GM12878 (cell line): ENCODE data around the gene DELE1. TPM values are rescaled to one million over a fixed set of nuclear protein-coding genes. Genes with fewer than 3 reads are reported as not detected.

Source experiments
- ATAC-seq: fragments of 200-7000 bp; cut with Tn5 transposase; 3 replicates; pipeline ENCODE4 v1.9.1; 2020; ENCODE audit warnings: mild to moderate bottlenecking, moderate library complexity
- BruUV-seq: library from RNA; stranded (reverse); fragments of 400-500 nt; replicated peaks from 2 replicates; lab custom pipeline; 2021; lab: Mats Ljungman, UMichigan
- CTCF ChIA-PET: fragments of 300-600 bp; sonication (Branson Sonifier 250); formaldehyde crosslinking; extraction: SDS; loops from one replicate; lab custom pipeline; 2021; ENCODE audit warnings: inconsistent platforms; lab: Yijun Ruan, JAX
- POLR2A ChIA-PET: fragments of 350-600 bp; formaldehyde crosslinking; extraction: SDS; loops from one replicate; lab custom pipeline; 2021; ENCODE audit warnings: inconsistent platforms; lab: Charles Lee
- RAD21 ChIA-PET: fragments of 300-600 bp; sonication (Branson Sonifier 250); formaldehyde crosslinking; loops from one replicate; lab custom pipeline; 2023; ENCODE audit warnings: antibody characterized with exemption; ENCODE audit not compliant: unreplicated experiment; lab: Charles Lee
- SMC1A ChIA-PET: fragments of 300-600 bp; sonication (Branson Sonifier 250); formaldehyde crosslinking; loops from one replicate; lab custom pipeline; 2023; ENCODE audit not compliant: unreplicated experiment, uncharacterized antibody; lab: Charles Lee
- DNase-seq: peaks from one replicate; pipeline ENCODE4 v3.0.0-alpha.2; 2011; ENCODE audit warnings: low read depth, low spot score
- FAIRE-seq: peaks from 3 replicates; lab custom pipeline; 2011; peaks lifted over from hg19 to GRCh38; lab: Jason Lieb, UNC
- H2AFZ ChIP-seq: 2 replicates; pipeline ENCODE4 v1.6.0; 2011; ENCODE audit warnings: low read depth, low read length, control low read depth; ENCODE audit not compliant: control insufficient read depth
- H3K27ac ChIP-seq: 2 replicates; pipeline ENCODE4 v1.5.1; 2011; ENCODE audit warnings: control low read depth; ENCODE audit not compliant: control insufficient read depth, insufficient read depth
- H3K27me3 ChIP-seq, 2 experiments: replicated peaks in 1 of 2; 2 replicates each; pipeline versions ENCODE4 v1.6.0 to v1.6.1; 2011; ENCODE audit warnings: low read length in 1 of 2; ENCODE audit not compliant: control insufficient read depth in 2 of 2, insufficient read depth in 2 of 2
- H3K36me3 ChIP-seq, 2 experiments: 2 replicates each; pipeline ENCODE4 v1.5.1; 2011; ENCODE audit warnings: low read length in 1 of 2; ENCODE audit not compliant: control insufficient read depth in 2 of 2, insufficient read depth in 2 of 2
- H3K4me1 ChIP-seq: 2 replicates; pipeline ENCODE4 v1.6.1; 2011; ENCODE audit warnings: mild to moderate bottlenecking, low read length, moderate library complexity, mixed read lengths; ENCODE audit not compliant: control insufficient read depth, insufficient read depth
- H3K4me2 ChIP-seq: 2 replicates; pipeline ENCODE4 v1.6.0; 2011; ENCODE audit warnings: control low read depth; ENCODE audit not compliant: control insufficient read depth, insufficient read depth
- H3K4me3 ChIP-seq: fragments of 200-600 bp; sonication (generic); 2 replicates; pipeline ENCODE4 v1.5.1; 2016
- H3K79me2 ChIP-seq: 2 replicates; pipeline ENCODE4 v1.6.0; 2011; ENCODE audit warnings: low read length; ENCODE audit not compliant: control insufficient read depth, insufficient read depth
- H3K9ac ChIP-seq: 2 replicates; pipeline ENCODE4 v1.8.0; 2011; ENCODE audit warnings: low read length, control low read depth, mixed read lengths; ENCODE audit not compliant: control insufficient read depth, insufficient read depth
- H3K9me3 ChIP-seq: replicated peaks from 3 replicates; pipeline ENCODE4 v1.5.1; 2011; ENCODE audit warnings: mild to moderate bottlenecking, low read length; ENCODE audit not compliant: control insufficient read depth, insufficient read depth
- H4K20me1 ChIP-seq: 2 replicates; pipeline ENCODE4 v1.6.0; 2011; ENCODE audit not compliant: control insufficient read depth, insufficient read depth
- BACH1 ChIP-seq: fragments of 450-650 bp; IDR thresholded peaks from 2 replicates; pipeline ENCODE4 v1.6.1; 2017; ENCODE audit warnings: mild to moderate bottlenecking, borderline replicate concordance
- BHLHE40 ChIP-seq, 2 experiments: fragments of 450-650 bp in 1 of 2; IDR thresholded peaks; 2 replicates each; pipeline ENCODE4 v1.6.1; 2011 to 2017; ENCODE audit warnings: low read depth in 2 of 2, borderline replicate concordance in 1 of 2, improper control_type of control experiment in 1 of 2, low read length in 1 of 2, mild to moderate bottlenecking in 1 of 2
- CTCF ChIP-seq, 3 experiments: IDR thresholded peaks in 2 of 3; conservative IDR thresholded peaks in 1 of 3; 2 replicates each; pipeline ENCODE4 v1.5.1; 2011; ENCODE audit warnings: low read depth in 3 of 3, low read length in 3 of 3, mild to moderate bottlenecking in 3 of 3, control low read depth in 2 of 3, moderate library complexity in 2 of 3, inconsistent platforms in 1 of 3, mixed read lengths in 1 of 3; ENCODE audit not compliant: control insufficient read depth in 2 of 3, insufficient read depth in 1 of 3; ENCODE audit errors: extremely low read depth in 1 of 3
- EED ChIP-seq: sonication (generic); IDR thresholded peaks from 2 replicates; pipeline ENCODE4 v1.6.1; 2016; ENCODE audit warnings: antibody characterized with exemption, low read depth
- GATAD2B ChIP-seq: fragments of 450-650 bp; conservative IDR thresholded peaks from 2 replicates; pipeline ENCODE4 v1.6.1; 2017; ENCODE audit warnings: low read depth, mild to moderate bottlenecking, moderate library complexity
- HDAC2 ChIP-seq: fragments of 200-600 bp; sonication (generic); IDR thresholded peaks from 2 replicates; pipeline ENCODE4 v1.6.1; 2017
- KDM1A ChIP-seq: fragments of 200-600 bp; sonication (generic); IDR thresholded peaks from 2 replicates; pipeline ENCODE4 v1.6.1; 2016; ENCODE audit warnings: borderline replicate concordance
- MAX ChIP-seq: IDR thresholded peaks from 2 replicates; pipeline ENCODE4 v1.6.1; 2012; ENCODE audit warnings: low read depth, low read length, improper control_type of control experiment
- NR2C1 ChIP-seq: fragments of 450-650 bp; IDR thresholded peaks from 2 replicates; pipeline ENCODE4 v1.6.1; 2017; ENCODE audit warnings: antibody characterized with exemption, mild to moderate bottlenecking, moderate library complexity
- PRDM15 ChIP-seq: fragments of 450-650 bp; formaldehyde crosslinking; IDR thresholded peaks from 2 replicates; pipeline ENCODE4 v1.4.0; 2020; ENCODE audit warnings: mild to moderate bottlenecking, moderate library complexity
- RCOR1 ChIP-seq: conservative IDR thresholded peaks from 2 replicates; pipeline ENCODE4 v1.6.1; 2012; ENCODE audit warnings: low read depth, low read length, improper control_type of control experiment
- RELA ChIP-seq: fragments of 450-650 bp; IDR thresholded peaks from 2 replicates; pipeline ENCODE4 v1.8.0; 2014; ENCODE audit warnings: borderline replicate concordance; ENCODE audit not compliant: partially characterized antibody
- SPI1 ChIP-seq: IDR thresholded peaks from 2 replicates; pipeline ENCODE4 v1.6.1; 2011; ENCODE audit warnings: low read depth, mild to moderate bottlenecking, low read length, moderate library complexity, borderline replicate concordance; ENCODE audit not compliant: insufficient read depth
- TAF1 ChIP-seq: IDR thresholded peaks from 2 replicates; pipeline ENCODE4 v1.6.1; 2011; ENCODE audit warnings: mild to moderate bottlenecking, low read depth, low read length, borderline replicate concordance
- USF1 ChIP-seq: IDR thresholded peaks from 2 replicates; pipeline ENCODE4 v1.6.1; 2011; ENCODE audit warnings: borderline replicate concordance, low read depth, mild to moderate bottlenecking, moderate library complexity, mixed read lengths, low read length; ENCODE audit not compliant: insufficient read depth; ENCODE audit errors: extremely low read length
- ZNF384 ChIP-seq: IDR thresholded peaks from 2 replicates; pipeline ENCODE4 v1.6.1; 2012; ENCODE audit warnings: low read depth, mild to moderate bottlenecking, low read length, improper control_type of control experiment, borderline replicate concordance
- WGBS: methylation state at CpG from one replicate; pipeline ENCODE4 v1.1.6; 2016; ENCODE audit warnings: low lambda C conversion rate; ENCODE audit not compliant: insufficient replicate concordance, insufficient coverage; ENCODE audit errors: missing lambda C conversion rate; 5-methylcytosine and 5-hydroxymethylcytosine counted together
- in situ Hi-C: fragments of 300-500 bp; cut with MboI; formaldehyde crosslinking; loops from 9 replicates; pipeline ENCODE4 v1.14.3; 2018; ENCODE audit warnings: mixed read lengths
- intact Hi-C: fragments of 100-400 bp; cut with micrococcal nuclease; formaldehyde crosslinking; loops from one replicate; pipeline ENCODE4 v1.14.2; 2022; ENCODE audit not compliant: unreplicated experiment
- polyA plus RNA-seq, 11 experiments: library from polyadenylated mRNA; depleted of rRNA in 4 of 11; unstranded in 6 of 11; stranded (reverse) in 5 of 11; fragments of >200 nt; fragmentation: Nextera tagmentation in 4 of 11; fragmentation: Illumina TruSeq in 1 of 11; extraction: Ambion mirVana in 4 of 11; extraction: Trizol in 1 of 11; gene quantifications; 1 replicate in 1 of 11; 2 replicates in 10 of 11; pipeline versions ENCODE4 v1.2.1 to v1.2.3, GENCODE V29; 2011 to 2016; ENCODE audit warnings: inconsistent platforms in 2 of 11, missing spikeins in 2 of 11, low read depth in 1 of 11
- total RNA-seq, 4 experiments: library from RNA; depleted of rRNA in 3 of 4; stranded (reverse); fragments of >200 nt in 3 of 4; fragmentation: Illumina TruSeq in 1 of 4; extraction: Trizol in 1 of 4; gene quantifications; 2 replicates each; pipeline versions ENCODE4 v1.2.1 to v1.2.3, GENCODE V29; 2013 to 2021

Gene DELE1
- total and polyA plus RNA-seq, 10 of the 15 experiments (the other 5 are each of a cell fraction or from before 2014, with no cell fraction given) = 18.9 to 71.4 (median 47.6) TPM

GRCh38 chr5:141914199-141914743 is 9.4 kb upstream of the DELE1 start:
- H3K4me2 ChIP-seq = peak overlapping the region; percentile 45
- no peak overlapping the region for H3K27ac ChIP-seq
- H3K9ac ChIP-seq = peak overlapping the region; percentile 43; the same call in 1 of the 2 replicates
- FAIRE-seq = no peak
- BruUV-seq = no TSS peak
- peak; percentile 91 for ATAC-seq
- no peaks in the 10 kb centered on the region for H4K20me1 ChIP-seq
- ChIA-PET RAD21 (interaction anchor here (1.2 to 1.8 kb wide), 3 partner anchors 9 to 229 kb away, joined by 3 to 4 read pairs (median 4); partner anchors contain the start of gene DELE1), POLR2A (no interaction called here), CTCF (interaction anchor here (0.6 to 2.5 kb wide), 6 partner anchors 9 to 222 kb away, joined by 3 to 12 read pairs (median 5); partner anchors contain the start of genes DELE1 and RNF14), SMC1A (interaction anchor here (0.6 to 1.9 kb wide), 3 partner anchors 9 to 47 kb away, joined by 3 to 7 read pairs (median 3); partner anchors contain the start of gene DELE1)
- no peaks in the 10 kb centered on the region for H3K79me2 ChIP-seq
- no peaks in the 10 kb centered on the region; the same call in 2 of the 3 replicates for H3K9me3 ChIP-seq
- H3K27me3 ChIP-seq = peaks cover 0 to 4% of the 10 kb centered on the region in 2 experiments; a peak in 1 of 4 replicates
- 4% methylated on average over 37 of the region's 40 CpGs for WGBS
- peak overlapping the region; percentile 48 for H2AFZ ChIP-seq
- H3K4me1 ChIP-seq = peaks cover 23% of the 10 kb centered on the region
- 0 out of 2 replicates have a peak overlapping the region, but pooled peaks have one; percentile 23 for H3K4me3 ChIP-seq
- no peak for DNase-seq
- no peaks in the 10 kb centered on the region for H3K36me3 ChIP-seq
- intact Hi-C loops (no loop called here), in situ Hi-C loops (no loop called here)
- TF ChIP-seq PRDM15 (CRISPR knock-in tag) = no peak
- no peak for TF ChIP-seq HDAC2
- no peak for TF ChIP-seq BACH1
- no peak for TF ChIP-seq SPI1
- TF ChIP-seq CTCF (IDR thresholded peaks at IDR 0.05 in 2 of 3, conservative IDR thresholded peaks at IDR 0.05 in 1 of 3; ENCODE audit: control insufficient read depth in 2 of 3, extremely low read depth in 1 of 3, insufficient read depth in 1 of 3, low read depth in 3 of 3, low read length in 3 of 3) = peak; percentile 26 to 40 (median 33); a peak in 4 of 6 replicates
- TF ChIP-seq KDM1A = no peak
- no peak for TF ChIP-seq ZNF384
- TF ChIP-seq RCOR1 = no peak
- peak; percentile 23; the same call in 1 of the 2 replicates for TF ChIP-seq MAX
- TF ChIP-seq TAF1 = no peak
- 0 out of 2 replicates have a peak, but pooled peaks have one; percentile 29 for TF ChIP-seq GATAD2B
- TF ChIP-seq NR2C1 = no peak
- TF ChIP-seq EED = no peak
- no peak for TF ChIP-seq RELA
- peak in 1 of 2 experiments; percentile 43; a peak in 1 of 4 replicates for TF ChIP-seq BHLHE40 (IDR thresholded peaks at IDR 0.05; ENCODE audit: borderline replicate concordance in 1 of 2, low read depth in 2 of 2, low read length in 1 of 2)
- peak; percentile 83 for TF ChIP-seq USF1
